NAMALWA (cell line): ENCODE data around the gene OR2T10.
A peak's percentile ranks its signal among the peaks of the same experiment; 100 is the strongest.
"Not testable (repeated sequence)": the region's sequence is repeated elsewhere in the genome, so short reads cannot be mapped to it uniquely, and the experiment has no call there.

ENCODE experiments used
- DNase-seq: peaks from one replicate; pipeline ENCODE4 v3.0.0-alpha.2; 2015; ENCODE audit warnings: low spot score

OR2T10 gene, protein sequence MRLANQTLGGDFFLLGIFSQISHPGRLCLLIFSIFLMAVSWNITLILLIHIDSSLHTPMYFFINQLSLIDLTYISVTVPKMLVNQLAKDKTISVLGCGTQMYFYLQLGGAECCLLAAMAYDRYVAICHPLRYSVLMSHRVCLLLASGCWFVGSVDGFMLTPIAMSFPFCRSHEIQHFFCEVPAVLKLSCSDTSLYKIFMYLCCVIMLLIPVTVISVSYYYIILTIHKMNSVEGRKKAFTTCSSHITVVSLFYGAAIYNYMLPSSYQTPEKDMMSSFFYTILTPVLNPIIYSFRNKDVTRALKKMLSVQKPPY

DNA sequence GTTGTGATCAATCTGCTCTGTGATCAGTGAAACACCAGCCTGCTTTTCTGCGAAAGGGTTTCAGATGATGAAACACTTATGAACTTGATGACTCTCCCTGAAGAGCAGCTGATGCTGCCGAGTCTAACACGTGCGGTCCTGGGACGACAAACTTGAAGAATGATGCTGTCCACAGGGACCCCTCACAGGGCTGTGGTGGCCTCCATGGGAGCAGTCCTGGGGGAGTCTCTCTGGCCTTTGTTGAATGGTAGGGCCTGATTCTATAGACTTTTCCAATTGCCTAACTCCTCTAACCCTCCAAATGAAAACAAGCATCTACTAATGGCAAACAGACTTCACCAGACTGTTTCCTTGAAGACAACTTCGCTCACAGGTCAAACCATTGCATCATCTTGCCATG lies at the start of gene OR2T10:
TSS of gene OR2T10 (minus strand) at position 112 of the 400 bp plus-strand sequence. CDS start 3,932 bp downstream, outside the sequence.
- no peak for DNase-seq

DNA sequence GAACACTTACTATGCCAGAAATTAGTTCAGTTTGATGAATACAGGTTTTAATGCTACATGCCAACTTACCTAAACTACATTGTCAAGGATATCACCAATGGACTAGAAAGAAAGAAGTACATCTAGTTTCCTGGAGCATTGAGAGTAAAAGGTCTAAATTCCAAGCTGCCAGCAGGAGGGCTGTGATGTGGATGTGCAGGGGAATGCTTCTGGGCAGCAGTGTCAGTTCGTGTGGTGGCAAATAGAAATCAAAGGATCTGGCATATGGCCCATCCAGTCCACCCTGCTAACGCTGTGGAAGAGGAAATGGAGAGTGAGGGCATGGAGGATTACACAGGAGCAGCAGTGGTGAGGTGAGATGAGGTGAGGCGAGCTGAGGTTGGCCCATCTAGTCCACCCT lies 47.7 kb upstream of the OR2T10 start, which contains the start of gene OR2T35:
TSS of gene OR2T35 (minus strand) at position 101 of the 400 bp plus-strand sequence. CDS start 6,020 bp downstream, outside the sequence.
- DNase-seq = not testable (repeated sequence)

DNA sequence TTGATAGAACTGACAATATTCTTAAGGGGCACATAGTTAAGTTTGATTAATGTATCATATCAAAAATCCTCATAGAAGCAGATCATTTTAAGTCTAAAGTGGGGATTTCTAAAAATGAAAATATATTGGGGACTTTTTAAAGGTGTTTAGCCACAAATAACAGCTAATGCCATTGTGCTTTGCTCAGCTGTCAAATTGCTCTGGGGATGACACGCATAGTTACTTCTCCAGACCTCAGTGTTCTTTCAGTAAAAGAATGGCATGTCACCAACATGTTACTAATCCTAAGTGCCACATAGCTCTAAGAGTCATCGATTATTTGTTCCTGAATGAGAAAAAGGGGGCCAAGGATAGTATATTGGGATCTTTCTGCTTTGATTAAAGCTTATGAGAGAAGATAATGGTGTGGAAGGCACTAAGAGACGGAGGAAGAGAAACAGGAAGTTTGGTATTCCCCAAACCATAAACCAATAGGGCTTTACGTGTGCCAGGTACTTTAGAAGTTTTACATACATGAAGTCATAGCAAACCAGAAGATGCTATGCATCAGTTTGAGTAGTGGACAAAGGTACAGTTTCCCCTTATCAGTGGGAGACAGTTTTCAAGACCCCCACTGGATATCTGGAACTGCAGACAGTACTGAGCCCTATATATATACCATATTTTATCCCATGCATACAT lies 45.6 kb upstream of the OR2T10 start:
- not testable (repeated sequence) for DNase-seq

DNA sequence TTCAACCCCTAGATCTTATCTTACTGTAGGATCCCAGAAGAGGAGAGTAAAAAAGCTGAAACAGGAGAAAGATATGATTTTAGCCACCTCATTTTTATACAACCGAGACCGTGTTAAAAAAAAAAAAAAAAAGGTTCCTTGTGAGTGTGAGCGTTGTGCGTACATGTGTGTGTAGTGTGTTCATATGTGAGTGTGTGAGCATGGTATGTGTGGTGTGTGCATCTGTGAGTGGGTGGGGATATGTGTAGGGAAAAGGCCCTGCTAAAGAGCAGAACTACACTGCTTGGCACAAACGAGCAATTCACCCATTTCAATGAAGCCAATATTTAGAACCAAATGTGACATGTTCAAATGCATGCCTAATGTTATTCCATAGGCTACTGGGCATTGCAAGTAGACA lies 44.1 kb upstream of the OR2T10 start:
- not testable (repeated sequence) for DNase-seq

DNA sequence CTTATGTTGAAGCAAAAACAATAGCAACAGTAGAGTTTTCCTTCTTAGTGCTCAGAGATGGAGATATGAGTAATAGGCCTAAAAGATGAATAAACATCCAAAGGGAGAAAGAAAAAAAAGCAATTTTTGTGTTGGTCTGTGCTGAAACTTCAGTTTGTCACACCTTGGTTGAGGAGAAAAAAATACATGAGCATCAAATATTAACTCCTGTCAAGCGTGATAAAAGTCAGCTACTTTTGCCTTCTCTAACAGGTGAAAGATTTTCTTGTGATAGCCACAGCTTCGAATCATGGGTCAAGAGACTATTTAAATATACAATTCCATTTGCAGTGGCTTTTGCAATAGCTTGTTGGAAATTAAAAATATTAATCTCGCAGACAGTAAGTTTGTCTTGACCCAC lies 43.4 kb upstream of the OR2T10 start:
- not testable (repeated sequence) for DNase-seq

DNA sequence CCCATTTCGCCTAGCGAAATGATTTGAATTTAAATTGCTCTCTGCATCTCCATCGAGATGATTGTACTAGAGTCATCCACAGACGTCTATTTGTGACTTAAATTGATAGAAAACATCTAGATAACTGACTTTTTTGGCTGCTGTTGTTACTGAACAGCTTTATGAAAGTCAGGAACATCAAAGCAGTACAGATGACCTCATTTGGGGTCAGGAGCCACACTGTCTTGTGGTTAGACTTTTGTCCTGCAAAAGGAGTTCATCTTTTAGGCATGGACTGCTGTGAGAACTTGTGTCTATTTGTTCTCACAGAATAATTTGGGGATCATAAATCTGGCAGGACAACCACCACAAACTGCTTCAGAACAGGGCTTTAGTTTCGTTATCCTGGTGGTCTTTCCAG lies 42.2 kb upstream of the OR2T10 start:
- not testable (repeated sequence) for DNase-seq

DNA sequence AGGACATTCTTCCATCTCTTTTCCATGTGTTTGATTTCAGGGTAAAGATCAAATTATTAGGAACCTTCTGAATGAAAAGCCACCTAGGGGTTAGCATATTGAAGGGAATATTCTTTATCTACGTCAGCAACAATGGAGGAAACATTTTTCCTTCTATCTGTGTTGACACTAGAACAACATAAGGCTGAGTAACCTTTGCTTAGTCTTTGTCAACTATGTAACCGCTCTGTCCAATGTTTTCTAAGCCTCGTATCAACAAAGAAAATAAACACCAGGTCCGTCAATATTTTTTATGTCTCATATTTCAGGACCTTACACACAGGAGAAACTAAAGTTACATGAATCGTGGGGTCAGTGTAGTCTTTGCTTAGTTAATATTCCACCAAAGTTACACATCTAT lies 39.1 kb upstream of the OR2T10 start:
- DNase-seq = not testable (repeated sequence)

DNA sequence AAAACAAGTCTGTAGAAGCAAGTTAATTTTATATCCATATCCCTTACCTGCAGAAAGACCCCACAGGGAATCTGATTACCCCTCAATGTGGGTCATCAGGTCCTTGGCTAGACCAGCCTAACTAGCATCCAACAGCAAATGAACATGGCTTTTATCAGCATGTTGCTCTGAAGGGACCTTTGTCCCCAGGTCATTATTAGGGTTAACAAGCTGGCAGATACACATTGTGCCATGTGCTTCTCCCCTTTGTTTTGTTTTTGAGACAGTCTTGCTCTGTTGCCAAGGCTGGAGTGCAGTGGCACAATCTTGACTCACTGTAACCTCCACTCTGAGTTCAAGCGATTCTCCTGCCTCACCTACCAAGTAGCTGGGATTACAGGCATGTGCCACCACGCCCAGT lies 37.5 kb upstream of the OR2T10 start, which contains the start of gene OR2T11:
TSS of gene OR2T11 (minus strand) at position 101 of the 400 bp plus-strand sequence. CDS start 7,963 bp downstream, outside the sequence.
- DNase-seq = not testable (repeated sequence)

DNA sequence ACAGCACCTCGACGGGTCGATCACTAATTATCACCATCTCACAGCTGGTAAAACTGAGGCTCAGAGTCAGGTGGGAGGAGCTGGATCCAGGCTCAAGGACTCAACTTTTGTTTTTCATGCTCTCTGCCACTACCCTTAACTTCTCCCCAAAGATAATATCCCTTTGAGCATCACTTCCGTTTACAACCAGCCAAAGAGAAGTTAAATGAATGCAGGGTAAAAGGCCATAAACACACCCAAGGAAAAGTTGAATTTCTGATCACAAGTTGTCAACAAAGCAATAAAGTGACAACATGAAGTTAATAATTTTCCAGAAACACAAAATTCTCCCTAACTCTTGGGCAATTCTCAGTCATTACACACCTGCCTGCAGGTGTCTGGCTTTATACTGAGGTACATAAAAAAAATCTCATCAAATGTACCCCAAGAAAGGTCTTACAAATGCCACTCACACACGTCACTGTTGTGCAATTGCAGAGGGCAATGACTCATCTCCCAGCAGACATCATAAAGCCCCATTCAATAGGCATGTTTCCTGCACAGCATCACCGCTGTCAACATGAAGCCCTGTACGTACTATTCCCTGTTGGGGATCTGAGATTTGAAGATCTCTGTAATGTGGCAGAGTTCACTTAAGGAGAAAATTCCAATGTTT lies 34.0 kb upstream of the OR2T10 start:
- no peak for DNase-seq

DNA sequence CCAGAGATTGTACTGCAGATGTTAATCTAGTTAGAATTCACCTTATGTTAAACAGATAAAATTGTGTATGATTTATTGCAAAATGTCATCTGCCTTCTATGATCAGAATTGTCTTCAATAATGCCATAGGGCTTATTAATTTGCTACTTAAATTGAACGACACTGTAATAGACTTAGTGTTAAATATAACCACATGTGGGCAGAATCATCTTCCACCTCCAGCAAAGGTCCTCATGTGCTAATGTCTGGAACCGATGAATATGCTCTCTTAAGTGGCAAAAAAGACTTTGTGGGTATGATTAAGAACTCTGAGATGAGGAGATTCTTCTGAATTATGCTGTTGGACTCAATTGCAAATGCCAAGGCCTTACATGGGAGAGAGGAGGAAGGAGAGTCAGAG lies 33.1 kb upstream of the OR2T10 start:
- no peak for DNase-seq

DNA sequence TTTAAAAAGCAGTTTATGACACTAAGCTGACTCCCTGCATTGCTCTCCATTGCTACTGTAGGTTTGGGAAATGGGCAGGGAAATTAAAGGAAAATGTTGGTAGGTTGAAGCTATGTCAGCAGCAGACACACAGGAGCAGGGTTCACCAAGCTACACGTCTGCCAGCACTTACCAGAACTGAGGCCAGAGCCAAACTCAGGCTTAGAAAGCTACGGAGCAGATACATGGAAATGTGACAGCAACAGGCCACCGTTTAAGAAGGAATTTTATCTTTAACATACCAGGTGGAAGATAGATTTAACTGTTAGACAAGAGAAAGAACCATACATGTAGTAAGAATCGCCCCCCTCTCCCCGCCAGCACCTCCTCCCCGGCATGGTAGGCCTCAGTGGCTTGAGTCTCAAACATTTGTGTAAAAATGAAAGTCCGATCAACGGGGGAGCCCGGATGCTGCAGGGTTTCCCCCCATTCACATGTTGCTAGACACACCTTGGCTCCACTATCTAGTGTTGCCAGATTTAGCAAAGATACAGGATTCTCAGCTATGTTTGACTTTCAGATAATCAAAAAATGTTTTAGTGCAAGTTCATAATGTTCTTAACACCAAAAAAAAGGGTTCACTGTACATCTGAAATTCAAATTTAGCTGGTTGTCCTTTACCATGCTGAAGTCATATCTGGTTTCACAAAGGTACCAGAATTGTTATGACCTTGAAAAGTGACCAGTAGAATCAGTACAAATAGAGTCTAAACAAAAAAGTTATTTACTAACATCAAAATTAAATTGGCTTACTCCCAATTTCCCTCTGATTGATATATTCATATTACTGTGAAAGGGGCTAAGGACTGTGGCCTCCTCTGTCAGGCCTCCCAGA lies 30.7 kb upstream of the OR2T10 start:
- DNase-seq = no peak

DNA sequence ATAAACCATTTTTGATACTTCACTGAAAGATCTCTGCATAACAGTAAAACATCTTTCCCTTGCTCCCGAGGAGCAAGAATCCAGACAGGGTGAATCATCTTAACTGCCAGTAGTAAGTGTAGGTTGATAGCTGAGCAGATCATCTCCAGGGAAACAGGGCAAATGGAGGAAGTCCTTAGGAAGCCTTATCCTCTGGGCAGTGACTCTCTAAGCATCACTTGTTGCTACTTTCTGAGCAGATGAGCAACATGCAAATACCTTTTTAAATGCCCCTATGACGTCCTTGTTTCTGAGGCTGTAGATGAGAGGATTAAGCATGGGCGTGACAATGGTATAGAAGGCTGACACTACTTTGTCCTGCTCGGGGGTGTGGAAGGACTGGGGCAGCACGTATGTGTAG lies 28.5 kb upstream of the OR2T10 start:
- DNase-seq = no peak

DNA sequence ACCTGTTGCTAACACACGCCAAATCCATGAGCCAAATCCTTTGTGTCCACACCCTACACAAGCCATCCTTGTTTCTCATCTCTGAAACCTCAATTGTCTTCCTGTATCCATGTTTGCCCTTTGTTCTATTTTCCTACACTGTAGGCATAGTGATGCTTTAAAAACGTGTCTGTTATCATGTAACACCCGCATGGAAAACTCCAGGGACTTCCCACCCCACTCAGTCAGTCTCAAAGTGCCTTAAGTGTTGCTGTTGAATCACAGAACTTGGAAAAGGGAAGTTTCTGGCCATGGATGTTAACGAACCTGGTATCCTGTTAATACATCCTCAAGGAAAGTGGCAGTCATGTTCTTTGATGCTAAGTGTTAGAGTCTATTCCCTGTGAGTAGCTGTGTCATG lies 27.7 kb upstream of the OR2T10 start:
- DNase-seq = no peak

DNA sequence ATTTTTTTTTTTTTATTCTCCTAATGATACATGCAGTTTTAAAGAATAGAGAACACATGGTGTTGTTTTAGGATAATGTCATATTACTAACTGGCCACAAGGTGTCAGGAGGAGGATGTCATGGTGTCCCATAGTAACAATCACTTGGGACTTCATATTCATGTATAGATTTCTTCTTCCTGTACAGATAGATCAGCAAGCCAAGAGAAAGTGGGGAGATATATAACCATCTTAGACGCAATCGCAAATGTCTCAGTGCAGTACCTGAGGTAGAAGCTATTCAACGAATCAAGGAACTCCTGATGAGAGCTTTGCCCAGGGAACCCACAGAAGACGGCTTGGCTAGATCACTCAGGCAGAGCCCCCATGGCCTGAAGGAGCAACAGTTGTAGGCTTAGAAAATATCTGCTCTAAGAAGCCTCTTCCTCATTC lies 25.1 kb upstream of the OR2T10 start:
- DNase-seq = peak; percentile 57

DNA sequence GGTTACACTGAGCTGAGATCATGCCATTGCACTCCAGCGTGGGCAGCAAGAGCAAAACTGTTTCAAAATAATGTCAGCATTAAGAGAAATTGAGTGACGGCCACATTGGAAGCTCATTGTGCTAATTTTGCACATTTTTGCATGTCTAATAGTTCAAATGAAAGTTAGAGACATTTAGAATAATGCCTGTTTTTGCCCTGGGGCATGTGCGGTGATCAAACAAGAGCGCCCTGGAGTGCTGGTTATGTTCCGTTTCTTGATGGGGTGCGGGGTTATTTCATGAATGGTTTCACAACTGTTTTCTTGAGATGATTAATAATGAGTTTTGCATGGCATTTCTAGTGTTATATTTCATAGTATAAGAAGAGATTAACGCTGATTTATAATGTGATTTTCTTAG lies 24.3 kb upstream of the OR2T10 start:
- no peak for DNase-seq

DNA sequence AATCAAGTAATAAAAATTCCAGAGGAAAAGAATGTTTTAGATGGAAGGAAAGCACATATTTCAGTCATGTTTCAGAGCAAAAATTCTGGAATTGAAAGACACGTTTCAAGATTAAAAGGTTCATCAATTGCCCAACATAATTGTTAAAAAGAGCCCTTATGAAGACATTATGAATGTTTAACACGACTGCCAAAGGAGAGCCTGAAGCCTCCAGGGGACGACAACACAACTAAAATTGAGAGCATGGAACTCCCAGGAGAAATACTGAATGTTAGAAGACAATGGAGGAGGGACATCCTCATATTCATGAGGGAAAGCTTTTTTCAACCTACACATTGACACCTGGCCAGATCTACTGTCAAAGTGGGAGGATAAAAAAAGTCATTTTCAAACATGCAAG lies 21.4 kb upstream of the OR2T10 start:
- DNase-seq = peak; percentile 48

DNA sequence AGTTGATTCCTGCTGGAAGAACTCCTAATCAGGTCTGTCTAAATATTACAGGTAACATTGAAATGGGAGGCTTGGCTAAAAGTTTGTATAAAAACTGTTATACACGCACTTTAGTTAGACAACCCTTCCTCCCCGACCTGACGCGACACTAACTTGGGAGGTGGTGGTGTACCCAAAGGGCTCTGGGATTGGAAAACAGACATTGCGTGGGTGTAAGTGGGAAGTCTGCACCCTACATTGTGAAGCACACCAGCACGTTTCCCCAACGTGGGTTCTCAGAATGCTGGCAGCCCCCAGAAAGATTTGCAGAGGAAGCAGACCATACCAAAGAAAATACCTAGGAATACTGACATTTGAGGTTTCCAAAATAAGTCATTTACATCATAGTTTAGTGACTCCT lies 20.6 kb upstream of the OR2T10 start:
- no peak for DNase-seq

DNA sequence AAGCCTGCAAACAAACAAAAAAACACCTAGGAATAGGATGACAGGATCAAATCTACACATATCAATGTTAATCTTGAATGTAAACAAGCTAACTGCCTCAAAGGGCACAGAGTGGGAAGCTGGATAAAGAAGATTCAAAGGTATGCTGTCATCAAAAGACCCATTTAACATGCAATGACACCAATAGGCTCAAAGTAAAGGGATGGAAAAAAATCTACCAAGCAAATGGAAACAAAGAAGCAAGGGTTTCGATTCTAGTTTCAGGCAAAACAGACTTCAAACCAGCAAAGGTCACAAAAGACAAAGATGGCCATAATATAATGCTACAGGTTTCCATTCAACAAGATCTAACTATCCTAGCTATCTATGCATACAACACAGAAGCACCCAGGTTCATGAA lies 16.2 kb upstream of the OR2T10 start:
- no peak for DNase-seq

DNA sequence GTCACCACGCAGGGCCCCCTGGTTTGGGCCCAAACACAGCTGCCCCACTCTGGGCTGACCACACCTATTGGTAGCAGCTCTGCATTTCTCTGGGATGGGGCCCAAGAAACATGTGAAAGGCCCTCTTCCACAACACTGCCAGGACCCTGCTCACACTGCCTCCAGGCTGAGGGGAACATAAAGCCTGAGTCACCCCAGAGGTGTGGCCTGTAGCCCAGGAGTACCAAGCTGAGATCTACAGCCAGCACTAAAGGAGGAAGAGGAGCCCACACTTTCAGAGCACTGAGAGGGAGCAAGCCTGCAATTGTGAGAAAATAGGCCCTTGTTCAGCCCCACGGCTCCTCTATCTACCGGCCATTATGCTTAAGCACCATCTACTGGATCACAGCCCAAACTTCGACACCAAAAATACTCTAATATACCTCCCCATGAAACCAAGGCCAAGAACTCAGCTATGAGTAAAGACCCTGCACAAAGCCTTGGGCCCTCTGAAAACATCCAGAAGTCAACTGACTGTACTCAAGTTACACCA lies 14.4 kb upstream of the OR2T10 start:
- no peak for DNase-seq

DNA sequence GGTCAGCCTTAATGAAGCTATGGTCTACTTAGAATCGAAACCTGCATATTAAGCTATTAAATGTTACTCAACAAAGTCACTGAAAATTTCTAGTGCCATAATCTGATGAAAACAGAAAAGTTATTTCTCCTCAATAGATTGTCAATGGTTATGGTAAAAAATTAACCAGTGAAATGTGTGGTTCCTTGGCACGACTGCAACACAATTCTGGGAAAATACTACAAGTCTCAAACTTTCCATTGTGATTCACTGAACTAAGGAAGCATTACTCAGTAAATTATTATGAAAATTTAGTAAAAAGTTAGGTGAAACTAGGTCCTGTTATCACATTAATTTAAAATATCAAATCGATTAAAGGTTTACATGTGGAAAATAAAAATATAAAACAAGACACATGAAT lies 12.8 kb upstream of the OR2T10 start:
- DNase-seq = no peak

DNA sequence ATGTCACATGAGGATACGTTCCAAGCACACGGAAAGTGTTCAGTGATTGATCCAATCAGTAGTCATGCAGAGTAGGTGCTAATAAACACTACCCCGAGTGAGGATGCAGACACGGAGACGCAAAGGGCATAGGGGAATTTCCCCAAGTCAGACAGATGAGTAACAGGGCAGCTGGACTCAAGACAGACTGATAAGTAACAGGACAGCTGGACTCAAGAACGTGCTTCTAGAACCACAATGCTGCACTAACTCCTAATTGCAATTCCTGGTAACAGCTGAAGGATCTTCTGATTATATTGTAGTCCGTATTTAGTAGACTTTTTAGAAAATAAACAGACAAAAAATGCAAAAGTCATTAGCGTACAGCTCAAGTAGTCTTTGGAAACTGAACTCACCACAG lies 1.9 kb upstream of the OR2T10 start:
- DNase-seq = no peak

DNA sequence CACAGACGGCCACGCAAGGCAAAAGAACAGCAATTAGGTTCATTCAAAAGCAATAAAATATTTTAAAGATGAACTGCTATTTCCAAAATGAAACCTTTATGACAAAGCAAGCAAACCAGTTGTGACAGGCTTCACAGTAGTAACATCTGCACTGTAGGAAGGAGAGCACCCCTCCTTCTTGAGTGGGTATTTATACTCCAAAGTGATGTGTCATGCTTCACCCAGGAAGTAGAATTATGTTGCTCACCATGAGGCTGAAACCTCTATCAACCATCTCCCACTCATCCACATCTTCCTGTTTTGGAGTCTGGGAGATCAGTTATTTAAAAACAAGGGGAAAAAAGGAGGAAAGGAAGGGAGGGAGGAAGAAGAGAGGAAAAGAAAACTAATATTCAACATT lies 885 bp downstream of the OR2T10 start:
- no peak for DNase-seq
